ENCODE results near the gene MYO16.

MYO16 gene

DNA sequence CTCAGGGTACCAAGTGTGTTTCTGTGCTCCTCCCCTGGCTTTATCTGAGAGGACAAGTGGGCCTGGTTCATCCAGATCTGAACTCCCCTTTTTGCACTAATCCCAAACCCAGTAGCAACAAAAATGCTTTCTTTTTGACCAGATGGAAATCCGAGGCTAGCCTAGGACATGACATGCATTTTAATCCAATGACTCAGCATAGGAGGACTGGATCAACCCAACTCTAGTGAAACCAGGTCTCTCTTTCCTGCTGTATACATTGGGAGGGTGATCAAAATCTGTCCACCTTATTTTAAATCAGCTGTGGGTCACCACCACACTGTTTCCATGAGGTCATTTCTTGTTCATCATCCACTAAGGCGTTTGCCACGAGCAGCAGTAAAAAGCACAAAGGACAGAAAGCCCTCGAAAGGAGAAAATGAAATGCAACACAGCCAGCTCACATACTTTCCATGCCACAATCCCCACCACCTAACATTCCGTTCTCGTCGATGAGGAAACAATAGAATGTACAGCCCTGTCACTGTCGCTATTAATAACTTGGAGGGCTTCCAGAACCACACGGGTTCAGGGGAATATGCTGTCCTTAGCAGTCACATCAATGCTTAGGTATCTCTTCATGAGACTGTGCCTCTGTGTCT is 614.0 kb downstream of the MYO16 start:
- no peak for DNase-seq (ENCODE audit: low spot score)

DNA sequence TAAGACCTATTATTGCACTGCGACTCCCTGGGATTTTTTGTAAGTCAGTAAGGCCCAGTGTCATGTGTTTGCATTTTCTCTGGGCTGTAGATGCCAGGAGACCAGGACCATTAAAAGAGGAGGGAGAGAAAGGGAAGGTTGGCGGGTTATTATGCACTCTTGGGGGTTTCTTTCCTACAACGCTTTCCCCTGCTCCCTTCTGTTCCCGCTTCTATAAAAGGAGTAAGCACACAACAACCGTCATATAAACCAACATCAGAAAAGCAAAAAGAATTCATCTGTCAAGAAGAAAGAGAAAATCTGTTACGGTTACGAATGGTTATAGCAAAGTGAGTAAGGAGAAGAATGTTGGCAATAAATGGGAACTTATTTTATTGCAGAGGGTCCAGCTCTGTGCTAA is 615.2 kb downstream of the MYO16 start:
- no peak for DNase-seq (ENCODE audit: low spot score)

DNA sequence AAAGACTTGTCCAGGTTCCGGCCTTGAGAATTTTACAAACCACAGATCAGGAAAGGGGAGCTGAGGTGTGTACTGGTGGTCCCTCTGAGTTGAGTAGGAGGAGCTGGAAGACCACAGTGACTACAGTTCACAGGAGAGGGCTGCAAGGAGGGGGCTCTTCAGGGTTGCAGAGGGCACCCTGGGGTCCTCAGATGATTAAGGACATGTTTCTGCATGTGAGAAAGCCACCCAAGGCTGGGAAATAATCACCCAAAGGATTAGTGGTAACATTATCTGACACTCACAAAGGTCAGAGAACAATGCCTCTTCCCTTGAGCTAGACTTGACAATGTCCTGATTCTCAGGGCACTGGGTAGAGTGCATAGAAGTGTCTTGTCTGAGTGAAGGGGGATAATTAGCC is 616.6 kb downstream of the MYO16 start:
- no peak for DNase-seq (ENCODE audit: low spot score)

DNA sequence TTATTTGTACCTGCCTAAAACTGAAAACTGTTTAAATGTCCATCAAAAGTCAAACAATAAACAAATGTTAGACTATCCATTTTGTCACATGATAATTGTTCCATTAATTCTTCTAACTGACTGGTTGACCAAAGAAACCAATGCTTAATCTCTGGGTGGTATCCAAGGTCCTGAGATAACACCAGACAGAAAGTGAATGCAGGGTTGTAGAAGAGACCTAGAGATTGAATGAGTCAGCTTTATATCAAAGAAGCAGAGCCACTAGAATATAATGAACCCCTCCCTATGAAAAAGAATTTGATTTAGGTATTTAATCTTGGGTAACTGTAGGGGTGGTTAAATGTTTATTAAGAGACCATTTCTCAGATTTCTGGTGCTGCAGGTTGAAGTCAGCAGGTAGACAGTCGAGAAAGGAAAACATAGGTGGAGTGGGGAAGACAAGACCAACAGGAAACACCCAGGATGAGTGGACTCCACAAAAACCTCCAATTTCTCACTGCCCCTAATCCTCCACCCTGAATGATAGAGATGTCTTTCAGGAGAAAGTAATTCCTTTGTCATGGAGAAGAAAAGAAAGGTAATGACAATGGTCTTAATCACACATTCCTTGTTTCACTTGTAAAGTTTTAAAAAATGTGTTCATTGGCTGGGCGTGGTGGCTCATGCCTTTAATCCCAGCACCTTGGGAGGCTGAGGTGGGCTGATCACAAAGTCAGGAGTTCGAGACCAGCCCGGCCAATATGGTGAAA is 620.5 kb downstream of the MYO16 start:
- no peak for DNase-seq (ENCODE audit: low spot score)

DNA sequence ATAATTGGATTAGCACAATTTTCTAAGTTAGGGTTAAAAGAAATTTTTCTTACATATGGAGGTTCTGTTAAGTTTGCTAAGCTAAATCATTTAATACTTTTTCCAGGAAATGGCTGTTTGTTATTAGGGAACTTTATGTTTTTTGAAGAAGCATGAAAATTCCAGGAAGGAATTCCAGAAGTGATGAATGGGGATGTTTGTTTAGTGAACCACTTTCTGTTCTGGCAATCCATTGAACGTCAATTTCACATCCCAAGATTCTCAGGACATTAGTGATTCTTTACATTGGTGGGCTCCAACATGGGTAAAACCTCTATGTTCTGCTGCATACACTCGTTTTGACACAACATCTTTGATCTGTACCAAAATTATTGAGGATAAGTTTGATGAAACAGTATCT is 622.5 kb downstream of the MYO16 start:
- no peak for DNase-seq (ENCODE audit: low spot score)

DNA sequence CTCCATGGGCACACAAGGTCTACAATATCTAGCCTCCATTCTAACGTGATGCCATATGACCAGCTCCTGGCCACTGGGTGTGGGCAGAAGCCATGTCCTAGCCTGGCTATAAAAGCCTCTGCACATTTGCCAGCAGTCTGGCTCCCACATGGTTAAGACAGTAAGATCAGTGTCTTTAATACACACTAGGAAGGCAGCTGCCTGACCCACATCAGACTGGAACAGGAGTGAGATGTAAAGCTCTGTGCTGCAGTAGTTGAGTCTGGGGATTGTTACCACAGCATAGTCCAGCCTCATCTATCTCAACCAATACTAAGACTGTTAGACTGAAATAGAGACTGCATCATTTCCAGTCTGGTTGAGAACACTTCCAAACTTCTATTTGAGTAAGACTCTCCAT is 623.9 kb downstream of the MYO16 start:
- no peak for DNase-seq (ENCODE audit: low spot score)

DNA sequence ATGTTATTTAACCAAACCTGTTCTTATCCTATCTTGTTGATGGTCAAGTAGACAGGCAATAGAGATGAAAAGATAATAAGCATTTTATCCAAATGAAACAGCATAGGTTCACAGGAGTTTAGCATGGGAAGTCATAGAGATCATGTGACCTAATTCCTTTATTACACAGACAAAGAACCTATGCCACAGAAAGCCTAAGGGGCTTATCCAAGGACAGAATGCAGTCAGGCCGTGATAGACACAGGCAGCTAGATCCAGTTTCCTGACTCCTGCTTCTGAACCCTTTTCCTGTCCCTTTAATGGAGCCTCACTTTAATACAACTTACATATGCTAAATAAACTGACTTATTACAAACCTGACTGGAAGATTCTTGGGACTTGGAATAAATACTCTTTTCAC is 624.9 kb downstream of the MYO16 start:
- DNase-seq (ENCODE audit: low spot score), result no peak

DNA sequence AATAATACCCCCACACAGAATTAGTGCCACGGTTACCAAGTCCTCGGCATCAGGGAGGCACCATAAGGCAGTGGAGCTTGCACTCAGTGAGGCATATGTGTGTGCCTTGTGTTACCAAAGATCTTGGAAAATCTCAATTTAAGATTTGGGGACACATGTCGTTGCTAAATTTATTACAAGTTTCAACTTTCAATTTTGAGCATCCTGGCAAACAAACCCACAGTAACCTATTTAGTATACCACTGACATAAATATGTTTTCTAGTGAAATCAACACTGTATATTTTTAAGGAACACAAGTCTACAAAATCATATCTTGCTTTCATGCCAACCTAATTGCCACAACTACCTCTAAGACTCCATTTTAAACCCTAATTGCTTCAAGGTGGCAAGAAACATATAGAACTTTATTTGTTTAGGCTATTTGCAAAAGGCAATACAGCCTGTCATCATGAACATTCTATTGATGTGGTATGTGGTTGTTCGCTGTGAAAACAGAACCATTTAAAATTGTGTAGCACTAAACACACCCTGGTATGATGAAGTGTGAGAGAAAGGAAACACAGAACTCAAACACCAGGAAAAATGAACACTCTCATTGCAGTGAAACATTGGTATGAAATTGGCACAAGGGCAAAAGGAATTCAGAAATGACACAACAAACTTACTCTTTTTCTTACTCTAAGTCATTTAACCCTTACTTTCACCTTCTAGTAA is 625.9 kb downstream of the MYO16 start:
- no peak for DNase-seq (ENCODE audit: low spot score)

DNA sequence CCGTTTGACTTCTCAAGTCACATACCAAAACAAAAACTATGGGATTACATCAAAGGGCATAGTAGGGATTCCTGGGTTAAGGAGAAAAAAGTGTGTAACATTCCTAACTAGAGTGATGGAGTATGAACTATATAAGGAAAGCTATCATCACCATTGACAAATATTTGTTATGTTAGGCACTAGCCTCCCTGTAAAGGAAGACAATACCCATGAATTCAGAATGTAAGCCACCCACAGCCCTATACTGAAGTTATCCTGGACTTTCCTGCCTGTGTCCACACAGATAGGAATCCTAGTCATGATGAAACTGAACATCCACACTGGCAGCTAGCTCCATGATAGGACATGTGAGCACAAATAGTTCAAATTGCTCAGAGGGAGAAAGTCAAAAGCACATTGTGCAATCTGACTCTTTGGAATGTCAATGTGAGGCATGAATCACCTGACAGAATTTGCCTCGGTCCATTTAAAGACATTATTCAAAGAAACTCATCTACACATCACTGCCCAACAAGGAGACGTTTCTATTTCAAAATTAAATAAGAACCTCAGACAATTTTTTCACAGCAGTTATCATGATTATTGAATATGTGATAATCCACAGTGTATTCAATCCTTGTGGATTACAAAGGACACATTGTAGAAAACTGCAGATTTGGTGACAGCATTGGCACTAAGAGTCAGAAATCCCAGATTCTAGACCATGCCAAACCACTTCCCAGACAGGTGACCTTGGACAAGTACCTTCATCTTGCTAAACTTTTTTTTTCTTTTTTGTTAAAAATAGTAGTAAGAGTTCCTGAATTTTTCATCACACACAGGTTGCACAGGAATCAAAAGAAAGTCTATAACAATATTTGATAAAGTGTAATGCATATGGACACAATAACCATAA is 627.7 kb downstream of the MYO16 start:
- no peak for DNase-seq (ENCODE audit: low spot score)

Measured in left forelimb (tissue), 1 donor.